Vagina (tissue), 2 donors: ENCODE results near the gene ARHGAP4. TPM values are rescaled to one million over a fixed set of nuclear protein-coding genes. Genes with fewer than 3 reads are reported as not detected.

Experiments
- DNase-seq, 2 donors: peaks; one replicate each; pipeline ENCODE4 v3.0.0-alpha.2; 2017; ENCODE audit errors: extremely low spot score in 2 of 2
- H3K27ac ChIP-seq: fragments of 200-600 bp; sonication (generic); one replicate; pipeline ENCODE4 v1.5.1; 2019
- H3K27me3 ChIP-seq: fragments of 200-600 bp; sonication (generic); one replicate; pipeline ENCODE4 v1.5.1; 2019
- H3K36me3 ChIP-seq, 2 donors: fragments of 200-600 bp; sonication (generic); one replicate each; pipeline ENCODE4 v1.5.1; 2017 to 2019
- H3K4me1 ChIP-seq: fragments of 200-600 bp; sonication (generic); one replicate; pipeline ENCODE4 v1.5.1; 2019
- H3K4me3 ChIP-seq, 2 donors: fragments of 200-600 bp; sonication (generic); 1 replicate in 1 of 2; 2 replicates in 1 of 2; pipeline ENCODE4 v1.5.1; 2016 to 2019
- H3K9me3 ChIP-seq: fragments of 200-600 bp; sonication (generic); one replicate; pipeline ENCODE4 v1.5.1; 2019
- CTCF ChIP-seq, 3 experiments: fragments of 450-650 bp in 2 of 3; fragments of 200-600 bp in 1 of 3; sonication (generic) in 1 of 3; IDR thresholded peaks; one replicate each; pipeline ENCODE4 v1.5.1; 2017 to 2019; ENCODE audit warnings: antibody characterized with exemption in 3 of 3, mild to moderate bottlenecking in 2 of 3, moderate library complexity in 2 of 3
- POLR2A ChIP-seq, 2 donors: fragments of 450-650 bp; IDR thresholded peaks; one replicate each; pipeline ENCODE4 v1.6.1; 2017; ENCODE audit warnings: antibody characterized with exemption in 2 of 2, mild to moderate bottlenecking in 2 of 2, moderate library complexity in 2 of 2
- POLR2AphosphoS5 ChIP-seq, 2 donors: sonication (generic); formaldehyde crosslinking; IDR thresholded peaks; one replicate each; pipeline ENCODE4 v1.9.0; 2017; ENCODE audit warnings: antibody characterized with exemption in 2 of 2, mild to moderate bottlenecking in 2 of 2, low read depth in 1 of 2; ENCODE audit not compliant: insufficient read depth in 1 of 2
- intact Hi-C: fragments of 100-400 bp; cut with DNase I; formaldehyde crosslinking; loops from one replicate; pipeline ENCODE4 v1.15.1; 2023
- total RNA-seq: library from RNA; depleted of rRNA; stranded (reverse); fragments of >200 nt; gene quantifications from one replicate; pipeline ENCODE4 v1.2.3, GENCODE V29; 2016

ARHGAP4 gene
- total RNA-seq, 1 donor from 2014 or later: 36.6 TPM

GRCh38 chrX:153867139-153867538 is 58.9 kb downstream of the ARHGAP4 start:
- no peaks in the 10 kb centered on the region for H3K9me3 ChIP-seq
- H3K36me3 ChIP-seq: no peaks in the 10 kb centered on the region
- H3K4me1 ChIP-seq: no peaks in the 10 kb centered on the region
- DNase-seq: no peak
- H3K27ac ChIP-seq: no peak overlapping the region
- TF ChIP-seq CTCF (IDR thresholded peaks at IDR 0.05) (no peak), POLR2AphosphoS5 (IDR thresholded peaks at IDR 0.05; ENCODE audit: insufficient read depth in 1 of 2, low read depth in 1 of 2) (no peak), POLR2A (IDR thresholded peaks at IDR 0.05) (no peak)
- no peak overlapping the region for H3K4me3 ChIP-seq
- no peaks in the 10 kb centered on the region for H3K27me3 ChIP-seq
- intact Hi-C loops: loop anchor here (10.0 kb wide), 1 partner anchor 772 kb away; no protein-coding TSS in a partner anchor

- H3K27me3 ChIP-seq: no peaks in the 10 kb centered on the region
- DNase-seq: no peak
- H3K36me3 ChIP-seq: no peaks in the 10 kb centered on the region
- H3K4me3 ChIP-seq: no peak overlapping the region
- TF ChIP-seq POLR2A (IDR thresholded peaks at IDR 0.05): no peak
- no peak for TF ChIP-seq CTCF (IDR thresholded peaks at IDR 0.05)
- TF ChIP-seq POLR2AphosphoS5 (IDR thresholded peaks at IDR 0.05; ENCODE audit: insufficient read depth in 1 of 2, low read depth in 1 of 2): no peak
- intact Hi-C loops: loop anchor here (10.0 kb wide), 1 partner anchor 772 kb away; no protein-coding TSS in a partner anchor
- H3K27ac ChIP-seq: no peak overlapping the region
- no peaks in the 10 kb centered on the region for H3K9me3 ChIP-seq
- H3K4me1 ChIP-seq: no peaks in the 10 kb centered on the region
Observed at GRCh38 chrX:153866302-153867019, 59.6 kb downstream of the ARHGAP4 start.

- Histone ChIP-seq H3K4me3 (no peak overlapping the region), H3K4me1 (no peaks in the 10 kb centered on the region), H3K27ac (no peak overlapping the region), H3K9me3 (no peaks in the 10 kb centered on the region), H3K27me3 (no peaks in the 10 kb centered on the region), H3K36me3 (no peaks in the 10 kb centered on the region)
- TF ChIP-seq POLR2A (IDR thresholded peaks at IDR 0.05) (no peak), POLR2AphosphoS5 (IDR thresholded peaks at IDR 0.05; ENCODE audit: insufficient read depth in 1 of 2, low read depth in 1 of 2) (no peak), CTCF (IDR thresholded peaks at IDR 0.05) (no peak)
- intact Hi-C loops: loop anchor here (10.0 kb wide), 1 partner anchor 771 kb away; no protein-coding TSS in a partner anchor
- DNase-seq: no peak
Observed at GRCh38 chrX:153865685-153866084, 60.4 kb downstream of the ARHGAP4 start.

- H3K9me3 ChIP-seq: no peaks in the 10 kb centered on the region
- H3K4me3 ChIP-seq: no peak overlapping the region
- intact Hi-C loops: loop anchor here (10.0 kb wide), 1 partner anchor 770 kb away; no protein-coding TSS in a partner anchor
- H3K4me1 ChIP-seq: no peaks in the 10 kb centered on the region
- H3K36me3 ChIP-seq: no peaks in the 10 kb centered on the region
- H3K27ac ChIP-seq: no peak overlapping the region
- TF ChIP-seq CTCF (IDR thresholded peaks at IDR 0.05): no peak
- TF ChIP-seq POLR2AphosphoS5 (IDR thresholded peaks at IDR 0.05; ENCODE audit: insufficient read depth in 1 of 2, low read depth in 1 of 2): no peak
- no peak for TF ChIP-seq POLR2A (IDR thresholded peaks at IDR 0.05)
- no peaks in the 10 kb centered on the region for H3K27me3 ChIP-seq
- DNase-seq: no peak
Observed at GRCh38 chrX:153865321-153865580, 60.8 kb downstream of the ARHGAP4 start.

GRCh38 chrX:153864561-153865320 is 61.3 kb downstream of the ARHGAP4 start:
- H3K4me1 ChIP-seq: no peaks in the 10 kb centered on the region
- intact Hi-C loops: loop anchor here (10.0 kb wide), 1 partner anchor 770 kb away; no protein-coding TSS in a partner anchor
- H3K27me3 ChIP-seq: no peaks in the 10 kb centered on the region
- TF ChIP-seq POLR2AphosphoS5 (IDR thresholded peaks at IDR 0.05; ENCODE audit: insufficient read depth in 1 of 2, low read depth in 1 of 2): no peak
- no peak for TF ChIP-seq POLR2A (IDR thresholded peaks at IDR 0.05)
- no peak for TF ChIP-seq CTCF (IDR thresholded peaks at IDR 0.05)
- H3K36me3 ChIP-seq: no peaks in the 10 kb centered on the region
- H3K27ac ChIP-seq: no peak overlapping the region
- DNase-seq: no peak
- no peaks in the 10 kb centered on the region for H3K9me3 ChIP-seq
- H3K4me3 ChIP-seq: no peak overlapping the region
